IPS DF 4.7 (cell line): ENCODE measurements around the gene ISL2.

Source experiments
- DNase-seq: peaks from one replicate; pipeline ENCODE4 v3.0.0-alpha.2; 2013; ENCODE audit warnings: low spot score; ENCODE audit errors: extremely low read depth

The ISL2 gene

DNA sequence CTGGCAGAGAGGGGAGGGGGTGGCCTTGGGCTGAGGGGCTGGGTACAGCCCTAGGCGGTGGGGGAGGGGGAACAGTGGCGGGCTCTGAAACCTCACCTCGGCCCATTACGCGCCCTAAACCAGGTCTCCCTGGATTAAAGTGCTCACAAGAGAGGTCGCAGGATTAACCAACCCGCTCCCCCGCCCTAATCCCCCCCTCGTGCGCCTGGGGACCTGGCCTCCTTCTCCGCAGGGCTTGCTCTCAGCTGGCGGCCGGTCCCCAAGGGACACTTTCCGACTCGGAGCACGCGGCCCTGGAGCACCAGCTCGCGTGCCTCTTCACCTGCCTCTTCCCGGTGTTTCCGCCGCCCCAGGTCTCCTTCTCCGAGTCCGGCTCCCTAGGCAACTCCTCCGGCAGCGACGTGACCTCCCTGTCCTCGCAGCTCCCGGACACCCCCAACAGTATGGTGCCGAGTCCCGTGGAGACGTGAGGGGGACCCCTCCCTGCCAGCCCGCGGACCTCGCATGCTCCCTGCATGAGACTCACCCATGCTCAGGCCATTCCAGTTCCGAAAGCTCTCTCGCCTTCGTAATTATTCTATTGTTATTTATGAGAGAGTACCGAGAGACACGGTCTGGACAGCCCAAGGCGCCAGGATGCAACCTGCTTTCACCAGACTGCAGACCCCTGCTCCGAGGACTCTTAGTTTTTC lies 4.9 kb downstream of the ISL2 start:
- no peak for DNase-seq

DNA sequence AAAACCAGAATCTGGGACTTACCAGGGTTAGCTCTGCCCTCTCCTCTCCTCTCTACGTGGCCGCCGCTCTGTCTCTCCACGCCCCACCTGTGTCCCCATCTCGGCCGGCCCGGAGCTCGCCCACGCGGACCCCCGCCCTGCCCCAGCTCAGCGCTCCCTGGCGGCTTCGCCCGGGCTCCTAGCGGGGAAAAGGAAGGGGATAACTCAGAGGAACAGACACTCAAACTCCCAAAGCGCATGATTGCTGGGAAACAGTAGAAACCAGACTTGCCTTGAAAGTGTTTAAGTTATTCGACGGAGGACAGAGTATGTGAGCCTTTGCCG lies 5.4 kb downstream of the ISL2 start:
- no peak for DNase-seq

DNA sequence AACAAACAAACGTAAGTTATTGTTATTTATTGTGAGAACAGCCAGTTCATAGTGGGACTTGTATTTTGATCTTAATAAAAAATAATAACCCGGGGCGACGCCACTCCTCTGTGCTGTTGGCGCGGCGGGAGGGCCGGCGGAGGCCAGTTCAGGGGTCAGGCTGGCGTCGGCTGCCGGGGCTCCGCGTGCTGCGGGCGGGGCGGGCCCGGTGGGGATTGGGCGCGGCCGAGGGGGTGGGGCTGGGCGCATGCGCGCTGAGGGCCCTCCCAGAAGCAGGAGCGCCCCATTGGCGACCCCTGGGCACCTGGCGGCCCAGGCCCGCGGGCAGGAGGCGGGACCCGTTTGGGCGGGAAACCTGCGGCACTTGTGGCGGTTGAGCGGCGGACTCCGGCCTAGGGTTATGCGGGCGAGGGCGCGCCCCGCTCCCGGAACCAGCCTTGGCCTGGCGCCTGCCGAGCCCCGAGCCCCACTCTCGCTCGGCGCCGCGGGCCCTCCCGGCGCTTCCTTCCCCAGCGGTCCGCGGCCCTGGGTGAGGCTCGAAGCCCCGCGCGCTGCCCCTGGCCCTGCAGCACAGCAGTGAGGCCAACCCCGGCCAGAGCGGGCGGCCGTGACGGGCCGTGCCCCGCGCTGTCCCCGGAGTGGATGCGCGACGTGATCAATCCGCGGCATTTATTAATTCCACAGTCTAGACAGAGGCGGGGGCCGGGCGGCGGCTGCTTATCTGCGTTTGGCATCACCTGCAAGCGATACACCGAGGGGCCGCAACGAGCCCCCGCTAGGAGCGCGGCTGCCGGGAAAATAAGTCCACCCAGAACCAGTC lies 6.0 kb downstream of the ISL2 start:
- no peak for DNase-seq

DNA sequence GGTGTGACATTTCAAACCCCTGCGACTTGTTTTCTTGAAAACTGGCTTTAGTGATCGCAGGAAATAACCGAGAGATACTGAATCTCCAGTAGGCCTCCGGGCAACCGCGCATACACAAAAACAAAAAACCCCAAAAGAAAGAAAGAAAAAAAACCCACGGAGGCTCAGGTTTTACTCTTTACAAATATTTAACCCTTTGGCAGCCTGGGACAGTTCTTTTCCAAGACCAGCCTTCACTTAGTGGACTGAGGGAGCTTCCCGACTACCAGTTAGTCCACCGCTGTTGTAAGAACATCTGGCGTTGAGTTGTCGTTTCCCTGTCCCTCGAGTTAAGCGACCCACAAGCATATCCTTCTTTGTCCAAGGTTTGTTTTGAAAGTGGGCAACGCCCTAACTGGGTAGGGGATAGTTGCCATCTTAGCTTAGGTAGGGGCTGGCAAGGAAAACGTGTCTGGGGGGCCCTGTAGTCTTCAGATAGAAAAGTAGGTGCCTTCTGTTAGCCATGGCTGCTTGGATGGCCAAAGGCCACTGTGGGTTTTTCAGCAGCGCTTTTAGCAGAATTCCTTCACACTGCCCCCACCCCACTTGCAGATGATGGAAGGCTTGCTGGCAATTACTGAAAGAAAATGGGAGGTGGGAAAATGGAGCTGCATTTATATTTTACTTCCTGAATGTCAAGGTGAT lies 6.9 kb downstream of the ISL2 start:
- no peak for DNase-seq

DNA sequence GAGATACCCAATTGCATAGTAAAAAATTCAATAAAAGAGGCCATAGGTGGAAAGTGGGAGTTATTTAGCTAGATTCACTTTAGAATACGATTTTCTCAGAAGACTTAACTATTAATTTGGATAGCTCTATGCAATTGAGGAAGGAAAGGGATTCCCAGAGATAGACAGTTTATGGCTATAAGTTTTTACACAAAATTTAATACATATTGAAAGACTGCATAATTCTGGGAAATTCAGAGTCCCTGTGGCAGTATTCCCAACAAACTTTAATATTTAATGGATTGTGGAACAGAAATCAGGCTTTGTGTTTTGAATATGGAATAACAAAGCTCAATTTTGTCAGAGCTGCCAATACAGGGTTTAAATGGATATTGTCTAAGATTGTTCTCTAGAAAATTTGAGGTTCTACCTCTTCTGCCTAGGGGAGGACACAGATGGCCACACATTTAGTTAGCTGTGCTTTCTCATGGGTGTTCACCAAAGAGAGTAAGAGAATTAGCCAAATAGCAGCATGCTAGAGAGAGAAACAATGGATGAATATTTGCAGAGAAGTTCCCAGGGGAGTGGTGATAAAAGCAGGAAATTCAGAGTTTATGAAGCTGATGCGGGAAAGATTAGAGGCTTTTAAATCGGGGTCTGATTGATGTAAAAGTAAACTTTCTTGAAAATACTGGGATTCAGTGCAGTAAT lies 8.5 kb downstream of the ISL2 start:
- no peak for DNase-seq

DNA sequence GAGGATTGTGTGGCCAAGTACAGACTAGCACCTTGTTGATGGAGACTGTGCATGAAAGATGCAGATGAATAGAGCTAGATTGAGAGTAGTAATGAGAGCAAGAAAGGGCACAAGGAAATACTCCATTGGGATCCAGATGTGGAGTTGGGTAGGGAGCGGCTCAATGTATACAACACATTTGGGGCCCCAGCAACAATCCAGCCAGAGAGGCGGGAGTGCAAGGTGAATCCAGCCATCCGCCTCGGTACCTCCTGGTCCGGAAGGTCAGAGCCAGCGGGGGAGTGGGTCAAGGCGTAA lies 9.0 kb downstream of the ISL2 start:
- DNase-seq, result no peak

DNA sequence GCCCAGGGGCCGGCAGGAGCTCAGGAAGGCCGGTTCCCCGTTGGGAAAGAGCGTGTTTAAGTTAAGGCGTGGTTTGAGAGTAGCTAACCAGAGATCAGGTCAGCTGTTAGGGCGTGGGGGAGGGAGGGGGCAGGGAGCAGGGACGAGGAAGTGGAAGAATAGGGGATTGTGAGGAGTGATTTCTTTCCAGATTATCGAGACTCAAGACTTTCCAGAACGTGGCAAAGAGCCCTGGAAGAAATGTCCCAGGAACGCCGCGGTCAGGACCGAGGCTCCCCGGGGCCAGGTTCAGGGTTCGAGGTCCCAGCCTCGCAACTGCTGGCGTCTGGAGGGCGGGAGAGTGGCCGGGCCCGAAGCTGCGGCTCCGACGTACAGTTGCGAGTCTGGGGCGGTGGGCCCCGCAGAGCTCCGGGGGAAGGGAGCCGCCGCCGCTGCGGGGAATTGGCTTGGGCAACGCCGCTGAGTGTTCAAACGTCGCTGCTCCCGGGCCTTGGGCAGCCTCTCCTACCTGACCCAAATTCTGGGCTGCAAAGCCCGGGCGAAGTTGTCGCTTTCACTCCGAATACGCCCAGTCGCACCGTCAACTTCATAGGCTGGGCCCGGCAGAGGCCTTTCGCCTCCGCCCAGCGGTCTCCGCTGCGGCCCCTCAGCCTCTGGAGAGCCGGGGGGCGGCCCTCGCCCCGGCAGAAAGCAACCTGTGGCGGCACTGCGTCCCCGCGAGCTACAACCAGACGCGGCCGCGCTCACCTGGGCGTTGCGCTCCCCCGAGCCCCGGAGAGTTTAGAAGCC lies 9.5 kb downstream of the ISL2 start:
- no peak for DNase-seq

DNA sequence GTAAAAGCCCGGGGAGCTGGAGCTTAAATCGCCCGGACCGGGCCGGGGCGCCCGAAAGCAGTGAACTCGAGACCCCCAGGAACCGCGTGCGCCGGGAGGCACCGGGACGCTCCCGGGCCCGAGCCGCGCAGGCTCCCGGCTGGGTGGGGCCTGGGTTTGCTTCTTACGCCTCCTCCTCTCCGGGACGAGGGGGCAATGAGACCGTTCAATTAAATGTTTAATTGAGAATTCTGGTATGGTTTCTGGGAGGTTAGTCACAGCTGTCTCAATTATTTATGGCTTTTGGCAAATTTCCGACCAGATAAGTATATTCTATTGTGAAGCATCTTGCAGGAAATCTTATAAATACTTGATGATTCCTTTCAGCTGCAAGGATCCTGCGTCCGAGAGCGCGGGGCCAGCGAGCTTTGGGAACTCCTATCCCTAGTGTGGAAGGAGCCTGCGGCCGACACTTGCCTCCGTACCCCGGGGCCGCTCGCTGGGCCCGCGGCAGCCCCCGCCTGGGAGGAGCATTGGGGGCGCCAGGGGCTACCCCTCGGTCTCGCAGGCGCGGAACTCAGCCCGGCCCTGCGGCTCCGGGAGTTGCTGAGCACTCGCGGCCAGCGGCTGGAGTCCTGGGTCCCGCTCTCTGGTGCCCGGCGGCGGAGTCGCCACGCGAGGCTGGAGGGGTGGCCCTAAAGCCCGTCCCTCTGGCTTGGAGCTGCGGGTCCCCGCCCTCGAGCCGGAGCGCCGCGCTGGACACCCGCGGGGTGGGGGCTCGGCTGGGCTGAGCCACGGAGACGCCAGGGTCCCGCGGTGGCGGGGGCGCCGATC lies 10.3 kb downstream of the ISL2 start:
- DNase-seq, result no peak

DNA sequence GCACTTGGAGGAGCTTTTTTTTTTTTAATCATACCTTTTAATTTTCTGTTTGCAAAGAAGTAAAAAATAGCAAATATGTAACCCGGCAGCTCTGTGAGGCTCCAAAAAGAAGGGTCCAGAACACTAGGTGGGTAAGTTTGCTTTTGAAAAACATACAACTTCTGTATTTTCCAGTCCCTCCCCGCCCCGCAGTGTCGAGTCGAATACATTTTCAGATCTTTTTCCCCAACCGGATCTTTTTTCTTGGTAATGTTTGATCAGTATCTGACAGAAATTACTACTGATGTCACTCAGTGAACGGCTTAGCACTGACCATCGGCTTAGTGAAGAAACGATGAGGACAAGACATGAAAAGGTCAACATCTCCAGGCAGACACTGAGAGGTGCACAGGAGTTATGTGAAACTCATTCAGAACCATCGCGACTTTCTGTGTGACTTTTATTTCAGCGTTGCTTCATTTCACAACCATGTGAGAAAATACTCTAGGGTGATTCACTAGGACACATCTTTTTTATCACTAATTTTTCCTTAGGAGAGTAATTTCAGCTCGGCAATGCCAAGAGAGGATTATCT lies 11.0 kb downstream of the ISL2 start:
- DNase-seq, result no peak

DNA sequence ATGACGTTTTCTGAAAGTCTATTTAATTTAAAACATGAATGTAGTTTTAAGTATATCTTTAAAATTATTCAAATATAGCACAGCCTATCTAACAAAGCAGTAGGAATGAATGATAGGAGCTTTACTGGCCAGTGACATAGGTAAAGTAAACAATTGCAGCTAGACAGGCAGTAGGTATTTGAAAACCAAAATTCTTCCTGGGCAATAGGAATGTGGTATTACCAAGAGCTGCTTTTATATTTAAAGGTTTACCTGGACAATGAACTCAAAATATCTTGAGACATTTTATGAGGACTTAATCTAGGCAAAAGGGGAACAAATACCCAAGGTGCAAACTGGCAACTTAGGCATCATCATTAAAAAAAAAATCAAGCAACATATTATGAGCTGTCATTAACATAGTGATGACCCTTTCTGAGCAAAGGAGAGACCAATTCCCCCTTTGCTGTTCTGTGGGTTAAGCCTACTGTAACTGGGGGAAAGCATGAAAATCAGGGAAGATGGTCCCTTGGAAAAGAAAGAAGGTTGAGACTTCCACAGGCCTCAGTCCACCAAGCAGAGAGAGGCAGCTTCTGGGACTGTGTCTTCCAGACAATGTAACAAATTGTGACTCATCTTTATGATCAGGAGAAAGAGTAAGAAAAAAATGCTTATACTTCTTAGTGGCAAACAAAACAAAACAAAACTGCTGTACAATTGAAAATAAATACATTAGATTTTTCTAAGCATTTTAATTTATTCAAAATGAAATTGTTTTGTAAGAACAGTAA lies 12.9 kb downstream of the ISL2 start:
- DNase-seq, result no peak

DNA sequence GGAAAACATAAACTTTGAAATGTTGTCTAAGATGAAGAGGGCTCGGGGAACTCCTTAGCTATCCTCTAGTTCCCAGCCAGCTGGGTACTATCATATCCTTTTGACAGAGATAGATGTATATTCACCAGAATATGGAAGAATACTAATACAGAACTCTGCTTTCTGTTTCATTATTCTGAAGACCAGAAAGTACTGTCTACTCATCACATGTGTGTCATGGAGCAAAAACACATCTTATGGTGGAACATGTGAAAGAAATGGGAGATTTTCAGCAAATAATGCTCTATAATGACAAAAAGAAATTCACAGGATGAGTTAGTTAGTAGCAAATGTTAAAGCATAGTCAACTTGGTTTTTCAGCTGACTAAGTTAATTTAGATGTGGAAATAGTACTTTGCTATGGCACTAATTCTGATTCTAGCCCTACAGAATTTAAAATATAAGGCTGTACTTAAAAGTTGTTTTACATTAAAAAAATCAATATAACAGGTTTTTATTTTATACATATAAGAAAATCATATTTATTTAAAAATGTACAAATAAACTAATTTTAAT lies 16.5 kb downstream of the ISL2 start:
- no peak for DNase-seq

DNA sequence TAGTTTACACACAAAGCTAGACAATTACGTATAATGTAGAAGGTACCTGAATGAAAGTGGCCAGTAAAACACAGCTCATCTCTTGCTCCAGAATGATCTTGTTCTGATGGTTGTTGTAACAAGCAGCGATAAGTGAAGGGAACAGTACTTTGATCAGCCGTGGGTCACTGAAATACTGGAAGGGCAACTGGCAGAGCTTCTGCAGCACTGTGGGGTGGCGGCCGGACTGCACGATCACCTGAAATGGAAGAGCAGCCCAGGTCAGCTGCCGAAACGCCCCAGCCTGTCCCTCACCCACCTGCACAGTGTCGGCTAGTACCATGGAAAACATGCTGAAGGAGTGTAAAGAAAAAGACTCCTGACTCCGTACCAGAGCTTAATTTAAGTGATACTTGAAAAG lies 17.3 kb downstream of the ISL2 start:
- DNase-seq, result no peak

DNA sequence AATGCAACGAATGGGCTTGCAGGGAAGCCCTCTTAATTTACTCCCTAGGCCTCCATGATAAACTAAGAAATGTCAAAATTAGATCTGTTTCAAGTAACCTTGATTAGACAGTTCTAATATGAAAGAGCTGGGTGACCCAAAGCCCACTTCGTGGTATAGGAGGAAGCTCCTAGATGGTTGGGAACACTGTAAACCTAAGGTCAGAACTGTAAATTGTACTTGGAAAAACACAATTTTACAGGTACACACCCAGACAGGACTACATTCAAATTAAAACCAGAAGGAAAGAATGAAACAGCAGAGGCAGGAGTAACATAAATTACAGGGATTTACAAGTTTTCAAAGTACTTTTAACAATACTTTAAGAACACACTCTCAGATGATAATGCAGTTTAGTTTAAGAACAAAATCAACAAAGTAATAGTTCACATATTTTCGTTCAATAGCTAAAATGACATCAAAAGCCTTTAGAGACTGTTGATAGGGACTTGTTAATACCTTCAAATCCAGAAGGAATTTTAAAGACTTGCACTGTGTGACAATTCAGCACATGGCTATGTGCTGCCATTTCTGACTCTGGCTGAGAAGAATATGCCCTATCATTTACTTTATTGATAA lies 18.4 kb downstream of the ISL2 start:
- DNase-seq, result no peak

DNA sequence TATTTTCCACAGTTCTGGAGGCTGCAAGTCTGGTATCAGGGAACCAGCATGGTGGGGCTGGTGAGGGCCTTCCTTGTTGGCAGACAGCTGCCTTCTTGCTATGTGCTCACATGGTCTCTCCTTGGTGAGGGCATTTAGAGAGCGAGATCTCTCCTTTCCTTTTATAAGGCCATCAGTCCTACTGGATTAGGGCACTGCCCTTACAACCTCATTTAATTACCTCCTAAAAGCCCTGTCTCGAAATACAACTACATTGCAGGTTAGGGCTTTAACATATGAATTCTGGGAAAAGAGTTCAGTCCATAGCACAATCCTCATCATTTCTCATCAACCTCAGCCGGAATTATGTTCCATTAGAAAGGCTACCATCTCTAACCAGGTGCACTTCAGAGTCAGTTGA lies 21.9 kb downstream of the ISL2 start:
- no peak for DNase-seq

DNA sequence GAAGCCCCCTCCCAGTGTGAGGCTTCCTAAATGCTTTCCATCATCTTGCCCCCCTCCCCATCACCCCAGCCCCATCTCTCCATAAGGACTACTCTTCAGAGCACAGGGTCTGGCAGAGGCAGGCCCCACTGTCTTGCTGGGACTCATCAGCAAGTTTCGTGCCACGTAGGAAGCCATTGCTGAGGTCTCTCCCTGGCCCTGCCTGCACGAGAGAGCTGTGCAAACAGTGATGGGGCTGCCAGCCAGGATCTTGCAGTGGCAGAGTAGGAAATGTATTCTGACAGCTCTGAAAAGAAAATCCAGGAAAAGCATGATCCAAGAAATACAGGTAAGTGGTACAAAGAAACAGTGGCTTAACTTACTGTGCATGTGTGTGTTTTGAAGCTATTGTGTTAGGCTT lies 22.6 kb downstream of the ISL2 start:
- DNase-seq, result no peak

DNA sequence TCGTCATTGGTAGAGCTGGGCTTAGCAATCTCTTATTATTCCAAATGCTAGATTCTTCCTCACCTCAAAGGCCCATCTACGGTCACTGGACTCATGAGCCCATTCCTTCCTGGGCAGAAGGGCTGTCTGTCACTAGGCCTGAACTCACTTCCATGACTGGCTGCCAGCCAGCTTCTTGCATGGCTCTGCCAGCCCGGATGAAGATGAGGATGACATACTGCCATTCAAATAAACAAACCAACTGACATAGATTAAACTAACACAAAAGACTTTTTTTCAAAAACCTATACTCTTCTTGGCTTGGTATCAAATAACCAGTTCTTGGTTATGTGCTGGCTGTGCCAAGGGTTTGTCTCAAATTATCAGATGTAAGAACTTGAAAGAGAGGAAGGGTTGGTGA lies 23.8 kb downstream of the ISL2 start:
- DNase-seq, result no peak

DNA sequence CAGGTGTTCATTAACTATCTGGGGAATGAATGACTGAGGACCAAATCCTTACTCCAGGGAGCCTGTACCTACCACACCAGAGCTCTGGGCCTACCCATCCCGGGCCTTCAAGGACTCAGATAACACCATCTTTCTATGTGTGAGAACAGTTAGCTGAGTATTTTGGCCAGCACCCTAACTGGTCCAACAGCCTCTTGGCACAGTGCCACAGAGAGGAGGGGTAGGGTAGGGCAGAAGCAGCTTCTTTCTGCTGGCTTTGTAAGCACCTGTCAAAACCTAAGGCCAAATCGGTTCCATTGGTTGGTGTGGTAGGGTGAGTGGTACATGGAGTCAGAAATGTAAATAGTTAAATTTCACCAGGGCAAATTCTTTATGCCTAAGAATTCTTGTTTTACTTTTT lies 26.7 kb downstream of the ISL2 start:
- no peak for DNase-seq

DNA sequence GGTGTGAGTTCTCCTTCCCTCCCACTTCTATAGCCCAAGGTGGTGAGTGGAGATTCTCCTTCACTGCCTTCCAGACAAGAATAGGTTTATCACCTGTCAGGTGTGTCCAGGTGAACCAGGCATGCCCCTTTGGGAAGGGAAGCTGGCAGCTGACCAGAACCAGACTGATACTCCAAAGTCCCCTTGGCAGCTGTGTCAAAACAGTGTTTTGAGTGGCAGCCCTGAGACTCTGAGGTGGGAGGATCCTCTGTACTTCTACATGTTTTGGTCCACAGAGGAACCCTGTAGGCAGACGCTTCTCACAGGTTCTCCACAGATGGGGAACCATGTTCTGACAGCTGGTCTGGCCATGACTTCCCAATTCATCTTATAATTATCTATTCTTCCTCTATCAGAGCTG lies 30.1 kb downstream of the ISL2 start:
- no peak for DNase-seq

DNA sequence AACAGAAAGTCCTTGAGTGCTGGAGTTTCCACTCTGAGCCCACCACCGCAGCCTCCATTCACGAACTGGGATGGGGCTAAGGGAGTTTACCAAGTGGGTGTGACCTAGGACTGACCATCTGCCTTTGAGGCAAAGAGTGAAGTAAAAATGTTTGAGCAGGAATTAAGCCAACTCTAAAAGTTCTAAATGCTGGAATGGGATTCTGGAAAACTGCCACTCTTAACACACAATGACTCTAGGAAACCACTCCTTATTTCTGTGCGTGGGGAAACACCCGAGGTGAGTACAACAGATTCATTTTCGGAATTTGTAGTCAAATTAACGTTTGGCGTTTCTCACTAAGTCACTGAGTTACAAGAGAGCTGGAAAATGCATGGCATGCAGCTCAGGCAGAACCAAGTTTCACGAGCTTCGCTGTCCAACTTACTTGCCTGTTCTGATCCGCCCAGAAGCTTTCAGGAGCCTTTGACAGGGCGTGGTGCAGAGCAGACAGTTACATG lies 31.6 kb downstream of the ISL2 start:
- DNase-seq, result no peak
